ENCODE measurements around the gene DNAH12.
"Not testable (repeated sequence)": the region's sequence is repeated elsewhere in the genome, so short reads cannot be mapped to it uniquely, and the experiment has no call there.

The DNAH12 gene

GRCh38 chr3:57397175-57398026 lies 146.7 kb downstream of the DNAH12 start:
- no peak for DNase-seq

GRCh38 chr3:57393977-57394376 lies 150.2 kb downstream of the DNAH12 start:
- DNase-seq = no peak

GRCh38 chr3:57391767-57392166 lies 152.4 kb downstream of the DNAH12 start:
- no peak for DNase-seq

GRCh38 chr3:57389271-57389670 lies 154.9 kb downstream of the DNAH12 start:
- DNase-seq = no peak

GRCh38 chr3:57386307-57386706 lies 157.8 kb downstream of the DNAH12 start:
- no peak for DNase-seq

GRCh38 chr3:57385498-57385897 lies 158.6 kb downstream of the DNAH12 start:
- DNase-seq = no peak

GRCh38 chr3:57383838-57384237 lies 160.3 kb downstream of the DNAH12 start:
- no peak for DNase-seq

- no peak for DNase-seq
Observed at GRCh38 chr3:57383406-57383805, 160.7 kb downstream of the DNAH12 start.

- no peak for DNase-seq
Observed at GRCh38 chr3:57382933-57383332, 161.2 kb downstream of the DNAH12 start.

GRCh38 chr3:57370341-57370740 lies 173.8 kb downstream of the DNAH12 start:
- DNase-seq = no peak

GRCh38 chr3:57365089-57365488 lies 179.1 kb downstream of the DNAH12 start:
- not testable (repeated sequence) for DNase-seq

- not testable (repeated sequence) for DNase-seq
Observed at GRCh38 chr3:57356275-57356674, 187.9 kb downstream of the DNAH12 start.

- no peak for DNase-seq
Observed at GRCh38 chr3:57354768-57355167, 189.4 kb downstream of the DNAH12 start.

- no peak for DNase-seq
Observed at GRCh38 chr3:57350271-57350670, 193.9 kb downstream of the DNAH12 start.

GRCh38 chr3:57339071-57339642 lies 205.0 kb downstream of the DNAH12 start:
- DNase-seq = not testable (repeated sequence)

GRCh38 chr3:57338272-57339070 lies 205.7 kb downstream of the DNAH12 start:
- not testable (repeated sequence) for DNase-seq

GRCh38 chr3:57335283-57335938 lies 208.7 kb downstream of the DNAH12 start:
- no peak for DNase-seq

- DNase-seq = no peak
Observed at GRCh38 chr3:57331078-57331610, 213.0 kb downstream of the DNAH12 start.

GRCh38 chr3:57326498-57326897 lies 217.6 kb downstream of the DNAH12 start:
- not testable (repeated sequence) for DNase-seq

- DNase-seq = no peak
Observed at GRCh38 chr3:57314204-57314603, 229.9 kb downstream of the DNAH12 start.

- DNase-seq = no peak
Observed at GRCh38 chr3:57309769-57310360, 234.3 kb downstream of the DNAH12 start.

GRCh38 chr3:57303520-57303919 lies 240.6 kb downstream of the DNAH12 start:
- not testable (repeated sequence) for DNase-seq
